ENCODE data around the gene MTF2.

The MTF2 gene

DNA sequence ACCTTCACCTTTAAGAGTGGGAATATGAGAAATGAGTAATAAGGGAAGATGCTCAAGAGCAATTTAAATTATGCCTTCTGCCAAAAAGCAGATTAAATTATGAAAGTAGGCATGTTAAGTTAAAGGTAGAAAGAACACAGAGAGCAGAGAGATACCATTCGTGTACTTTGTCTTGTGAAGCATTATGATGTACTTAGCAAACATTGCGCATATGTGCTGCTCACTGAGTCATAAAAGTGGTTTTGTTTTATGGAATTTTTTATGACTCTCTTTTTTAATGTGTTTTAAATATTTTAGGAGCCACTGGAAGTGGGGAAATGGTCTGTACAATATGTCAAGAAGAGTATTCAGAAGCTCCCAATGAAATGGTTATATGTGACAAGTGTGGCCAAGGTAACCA, 35.3 kb downstream of the MTF2 start:
- no peak for DNase-seq (ENCODE audit: low read depth)
- TF ChIP-seq POLR2A (IDR thresholded peaks at IDR 0.05; ENCODE audit: extremely low read depth, insufficient read length), result no peak
- H3K4me3 ChIP-seq (ENCODE audit: low read depth, low read length), result no peak overlapping the region

DNA sequence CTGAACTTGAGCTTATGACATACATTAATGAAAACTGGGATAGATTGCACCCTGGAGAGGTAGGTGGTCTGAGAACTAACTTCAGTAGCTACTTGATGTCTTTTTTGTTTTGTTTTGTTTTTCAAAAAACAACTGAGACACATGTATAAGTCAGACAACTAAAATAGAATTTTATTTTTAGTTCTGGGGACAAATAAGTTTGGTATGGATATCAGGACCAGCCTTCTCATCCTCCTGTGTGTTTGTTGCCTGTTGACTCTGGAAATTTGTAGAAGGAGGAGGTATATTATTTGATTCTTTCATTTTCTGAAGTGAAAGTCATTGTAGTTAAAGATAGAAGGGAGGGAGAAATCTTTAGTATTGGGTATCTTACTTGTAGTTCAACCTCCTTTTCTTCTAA, 41.5 kb downstream of the MTF2 start:
- TF ChIP-seq POLR2A (IDR thresholded peaks at IDR 0.05; ENCODE audit: extremely low read depth, insufficient read length), result no peak
- TF ChIP-seq MYC (IDR thresholded peaks at IDR 0.05; ENCODE audit: low read depth, low read length), result no peak
- TF ChIP-seq, protein P1, sequence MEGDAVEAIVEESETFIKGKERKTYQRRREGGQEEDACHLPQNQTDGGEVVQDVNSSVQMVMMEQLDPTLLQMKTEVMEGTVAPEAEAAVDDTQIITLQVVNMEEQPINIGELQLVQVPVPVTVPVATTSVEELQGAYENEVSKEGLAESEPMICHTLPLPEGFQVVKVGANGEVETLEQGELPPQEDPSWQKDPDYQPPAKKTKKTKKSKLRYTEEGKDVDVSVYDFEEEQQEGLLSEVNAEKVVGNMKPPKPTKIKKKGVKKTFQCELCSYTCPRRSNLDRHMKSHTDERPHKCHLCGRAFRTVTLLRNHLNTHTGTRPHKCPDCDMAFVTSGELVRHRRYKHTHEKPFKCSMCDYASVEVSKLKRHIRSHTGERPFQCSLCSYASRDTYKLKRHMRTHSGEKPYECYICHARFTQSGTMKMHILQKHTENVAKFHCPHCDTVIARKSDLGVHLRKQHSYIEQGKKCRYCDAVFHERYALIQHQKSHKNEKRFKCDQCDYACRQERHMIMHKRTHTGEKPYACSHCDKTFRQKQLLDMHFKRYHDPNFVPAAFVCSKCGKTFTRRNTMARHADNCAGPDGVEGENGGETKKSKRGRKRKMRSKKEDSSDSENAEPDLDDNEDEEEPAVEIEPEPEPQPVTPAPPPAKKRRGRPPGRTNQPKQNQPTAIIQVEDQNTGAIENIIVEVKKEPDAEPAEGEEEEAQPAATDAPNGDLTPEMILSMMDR (IDR thresholded peaks at IDR 0.05; ENCODE audit: low read depth, low read length), result no peak
- TF ChIP-seq, protein P2, sequence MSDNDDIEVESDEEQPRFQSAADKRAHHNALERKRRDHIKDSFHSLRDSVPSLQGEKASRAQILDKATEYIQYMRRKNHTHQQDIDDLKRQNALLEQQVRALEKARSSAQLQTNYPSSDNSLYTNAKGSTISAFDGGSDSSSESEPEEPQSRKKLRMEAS (IDR thresholded peaks at IDR 0.05; ENCODE audit: low read depth, low read length), result no peak
- no peak for DNase-seq (ENCODE audit: low read depth)
- H3K4me3 ChIP-seq (ENCODE audit: low read depth, low read length), result no peak overlapping the region

DNA sequence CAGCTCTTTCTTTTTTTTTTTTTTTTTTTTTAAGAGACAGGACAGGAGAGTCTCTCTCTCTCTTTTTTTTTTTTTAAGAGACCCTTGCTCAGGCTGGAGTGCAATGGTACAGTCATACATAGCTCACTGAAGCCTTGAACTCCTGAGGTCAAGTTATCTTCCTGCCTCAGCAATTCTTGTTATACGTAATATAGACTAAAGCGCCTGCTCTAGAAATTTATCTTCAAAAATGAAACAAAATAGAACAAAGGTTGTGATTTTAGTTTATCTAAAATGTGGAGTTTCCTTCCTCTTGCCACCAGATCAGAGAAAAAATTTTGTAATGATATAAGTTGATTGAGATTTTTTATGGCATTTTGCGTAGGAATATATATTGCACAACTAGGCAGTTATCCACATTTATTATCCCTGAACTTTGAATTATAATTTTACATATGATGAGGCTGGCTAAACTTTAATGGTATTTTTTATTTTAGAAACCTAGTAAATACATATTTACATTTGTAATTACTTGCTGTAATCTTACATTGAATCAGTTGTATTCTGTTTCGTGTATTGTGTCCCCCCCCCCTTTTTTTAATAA, 44.2 kb downstream of the MTF2 start:
- no peak overlapping the region for H3K4me3 ChIP-seq (ENCODE audit: low read depth, low read length)
- TF ChIP-seq POLR2A (IDR thresholded peaks at IDR 0.05; ENCODE audit: extremely low read depth, insufficient read length) (no peak), MYC (IDR thresholded peaks at IDR 0.05; ENCODE audit: low read depth, low read length) (no peak)
- TF ChIP-seq, protein P1 (IDR thresholded peaks at IDR 0.05; ENCODE audit: low read depth, low read length), result no peak
- TF ChIP-seq, protein P2 (IDR thresholded peaks at IDR 0.05; ENCODE audit: low read depth, low read length), result no peak
- no peak for DNase-seq (ENCODE audit: low read depth)

DNA sequence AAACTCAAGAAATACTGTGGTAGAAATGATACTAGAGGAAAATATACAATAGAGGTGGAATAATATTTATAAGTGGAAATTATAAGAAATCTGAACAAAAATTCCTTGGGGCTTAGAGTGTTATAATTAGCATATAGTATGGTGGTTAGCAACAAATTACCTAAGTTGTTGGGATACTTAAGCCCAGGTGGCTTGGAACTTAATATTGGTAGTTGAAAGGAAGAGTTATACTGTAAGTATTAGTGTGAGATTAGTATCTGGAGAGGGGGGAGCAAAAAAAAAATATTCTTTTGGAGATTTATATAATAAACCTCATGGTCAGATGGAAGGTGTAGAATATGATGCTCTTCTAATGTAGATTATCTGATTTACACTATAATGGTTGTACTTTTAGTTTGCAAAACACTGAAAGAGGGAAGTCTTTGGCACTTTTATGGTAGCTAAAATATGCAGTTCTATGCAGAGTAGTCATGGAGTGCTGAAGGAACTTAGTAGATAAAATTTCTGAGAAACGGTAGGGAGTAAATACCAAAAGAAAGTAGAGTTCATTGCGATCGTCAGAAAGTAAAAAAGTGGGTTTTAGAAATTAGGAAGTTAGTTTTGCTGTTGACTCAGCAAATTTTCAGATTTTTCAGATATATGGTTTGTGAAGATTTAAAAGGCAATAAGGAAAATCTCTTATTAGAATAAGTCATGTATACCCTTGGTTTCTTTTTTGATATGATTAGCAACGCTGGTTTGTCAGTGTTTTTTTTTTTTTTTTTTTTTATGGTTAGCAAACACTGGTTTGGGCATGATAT, 45.7 kb downstream of the MTF2 start:
- H3K4me3 ChIP-seq (ENCODE audit: low read depth, low read length), result no peak overlapping the region
- TF ChIP-seq POLR2A (IDR thresholded peaks at IDR 0.05; ENCODE audit: extremely low read depth, insufficient read length) (no peak), MYC (IDR thresholded peaks at IDR 0.05; ENCODE audit: low read depth, low read length) (no peak)
- TF ChIP-seq, protein P1 (IDR thresholded peaks at IDR 0.05; ENCODE audit: low read depth, low read length), result no peak
- TF ChIP-seq, protein P2 (IDR thresholded peaks at IDR 0.05; ENCODE audit: low read depth, low read length), result no peak
- DNase-seq (ENCODE audit: low read depth), result no peak

DNA sequence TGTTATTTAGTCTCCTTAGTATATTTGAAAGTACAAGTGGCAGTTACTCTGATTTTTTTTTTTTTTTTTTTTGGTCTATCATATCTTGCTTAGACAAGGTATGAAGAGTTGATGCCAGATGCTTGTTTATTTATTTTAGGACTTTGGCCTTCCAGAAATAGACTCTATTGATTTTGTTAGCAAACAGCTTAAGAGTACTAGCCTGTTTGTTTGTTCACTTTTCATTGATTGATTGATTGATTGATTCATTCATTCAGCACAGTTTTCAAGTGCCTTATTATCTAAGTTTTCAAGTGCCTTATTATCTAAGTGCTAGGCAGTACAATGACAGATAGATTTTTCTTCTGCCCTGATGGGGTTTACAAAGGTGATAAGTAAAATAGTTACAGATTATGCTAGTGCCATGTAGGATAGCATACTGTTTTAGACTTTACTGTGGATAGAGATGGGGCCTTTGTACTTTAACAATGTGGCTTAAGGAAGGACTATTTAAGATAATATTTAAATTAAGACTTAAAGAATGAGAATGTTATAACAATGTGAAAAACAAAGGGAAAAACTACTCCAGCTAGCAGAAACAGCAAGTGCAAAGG, 50.5 kb downstream of the MTF2 start:
- no peak for DNase-seq (ENCODE audit: low read depth)
- no peak for TF ChIP-seq MYC (IDR thresholded peaks at IDR 0.05; ENCODE audit: low read depth, low read length)
- TF ChIP-seq, protein P2 (IDR thresholded peaks at IDR 0.05; ENCODE audit: low read depth, low read length), result no peak
- H3K4me3 ChIP-seq (ENCODE audit: low read depth, low read length), result no peak overlapping the region

DNA sequence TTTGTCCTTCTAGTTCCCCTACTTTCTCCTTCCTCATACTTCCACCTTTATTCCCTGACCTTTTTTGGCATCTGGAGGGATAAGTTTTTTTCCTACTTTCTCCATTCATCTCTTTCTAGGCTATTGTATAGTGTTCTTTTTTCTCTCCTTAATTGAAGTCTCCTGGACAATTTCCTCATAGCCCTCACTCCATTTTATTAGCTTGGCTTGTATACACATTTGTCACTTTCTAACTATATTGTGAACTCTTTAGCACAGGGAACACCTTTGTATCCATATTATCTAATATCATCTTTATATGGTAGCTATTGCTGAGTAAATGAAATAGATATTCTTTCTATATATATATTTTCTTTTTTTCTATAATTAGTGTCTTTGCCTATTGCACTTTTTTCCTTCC, 53.6 kb downstream of the MTF2 start:
- TF ChIP-seq MYC (IDR thresholded peaks at IDR 0.05; ENCODE audit: low read depth, low read length), result no peak
- TF ChIP-seq, protein P1 (IDR thresholded peaks at IDR 0.05; ENCODE audit: low read depth, low read length), result no peak
- no peak for TF ChIP-seq POLR2A (IDR thresholded peaks at IDR 0.05; ENCODE audit: extremely low read depth, insufficient read length)
- TF ChIP-seq, protein P2 (IDR thresholded peaks at IDR 0.05; ENCODE audit: low read depth, low read length), result no peak

More for the DNA sequence above, 53.6 kb downstream of the MTF2 start:
- H3K4me3 ChIP-seq (ENCODE audit: low read depth, low read length), result no peak overlapping the region
- no peak for DNase-seq (ENCODE audit: low read depth)

Data from NB4 (cell line).